ENCODE results near the gene EPHA1.

- no peak for TF ChIP-seq CTCF (conservative IDR thresholded peaks at IDR 0.05; ENCODE audit: low read depth, low read length)
- TF ChIP-seq EZH2 (IDR thresholded peaks at IDR 0.05; ENCODE audit: borderline replicate concordance, low read depth, low read length, poor library complexity, severe bottlenecking) = no peak
These were observed 57.1 kb downstream of the EPHA1 start for GRCh38 chr7:143351574-143351973.

Measured in A673 (cell line).